HG02763 (cell line): ENCODE data around the gene GATAD2A.

Source experiments
- ATAC-seq: cut with Tn5 transposase; IDR thresholded peaks from one replicate; pipeline ENCODE4 v1.9.1; 2021; ENCODE audit warnings: mild to moderate bottlenecking, moderate library complexity; ENCODE audit not compliant: unreplicated experiment

GATAD2A gene

GRCh38 chr19:19542507-19542906 lies 137.0 kb downstream of the GATAD2A start:
- no peak for ATAC-seq

DNA sequence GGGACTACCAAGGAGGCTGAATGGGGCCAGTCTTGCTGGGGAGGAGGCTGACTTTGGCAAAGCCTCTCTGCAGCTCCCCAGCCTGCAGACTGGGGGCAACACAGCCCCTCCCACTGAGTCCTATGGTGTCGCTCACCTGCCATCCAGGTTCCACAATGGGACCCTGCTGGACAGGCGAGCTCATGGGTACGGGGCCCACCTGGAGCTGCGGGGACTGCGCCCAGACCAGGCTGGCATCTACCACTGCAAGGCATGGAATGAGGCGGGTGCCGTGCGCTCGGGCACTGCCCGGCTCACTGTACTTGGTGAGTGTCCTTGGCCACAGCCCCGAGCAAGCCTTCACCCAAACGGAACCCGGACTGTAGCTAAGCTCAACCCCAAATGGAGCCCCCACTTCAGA lies 137.6 kb downstream of the GATAD2A start:
- no peak for ATAC-seq

DNA sequence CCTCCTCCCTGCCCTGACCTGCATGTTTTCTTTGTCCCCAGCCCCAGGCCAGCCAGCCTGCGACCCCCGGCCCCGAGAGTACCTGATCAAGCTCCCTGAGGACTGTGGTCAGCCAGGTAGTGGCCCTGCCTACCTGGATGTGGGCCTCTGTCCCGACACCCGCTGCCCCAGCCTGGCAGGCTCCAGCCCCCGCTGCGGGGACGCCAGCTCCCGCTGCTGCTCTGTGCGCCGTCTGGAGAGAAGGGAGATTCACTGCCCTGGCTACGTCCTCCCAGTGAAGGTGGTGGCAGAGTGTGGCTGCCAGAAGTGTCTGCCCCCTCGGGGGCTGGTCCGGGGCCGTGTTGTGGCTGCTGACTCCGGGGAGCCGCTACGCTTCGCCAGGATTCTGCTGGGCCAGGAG lies 138.2 kb downstream of the GATAD2A start:
- ATAC-seq = no peak

GRCh38 chr19:19544257-19544953 lies 138.9 kb downstream of the GATAD2A start:
- no peak for ATAC-seq

GRCh38 chr19:19544954-19545591 lies 139.6 kb downstream of the GATAD2A start:
- no peak for ATAC-seq

DNA sequence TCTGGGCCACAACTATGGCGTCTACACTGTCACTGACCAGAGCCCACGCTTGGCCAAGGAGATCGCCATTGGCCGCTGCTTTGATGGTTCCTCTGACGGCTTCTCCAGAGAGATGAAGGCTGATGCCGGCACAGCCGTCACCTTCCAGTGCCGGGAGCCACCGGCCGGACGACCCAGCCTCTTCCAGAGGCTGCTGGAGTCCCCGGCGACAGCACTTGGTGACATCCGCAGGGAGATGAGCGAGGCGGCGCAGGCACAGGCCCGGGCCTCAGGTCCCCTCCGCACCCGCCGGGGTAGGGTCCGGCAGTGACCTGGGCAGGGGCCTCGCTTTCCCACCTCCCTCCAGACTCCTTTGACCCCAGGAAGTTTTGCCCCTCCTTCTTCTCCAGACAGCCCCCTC lies 140.2 kb downstream of the GATAD2A start:
- no peak for ATAC-seq

- no peak for ATAC-seq
Observed at GRCh38 chr19:19546751-19547162, 141.3 kb downstream of the GATAD2A start.

- ATAC-seq = no peak
Observed at GRCh38 chr19:19547674-19548336, 142.3 kb downstream of the GATAD2A start.

DNA sequence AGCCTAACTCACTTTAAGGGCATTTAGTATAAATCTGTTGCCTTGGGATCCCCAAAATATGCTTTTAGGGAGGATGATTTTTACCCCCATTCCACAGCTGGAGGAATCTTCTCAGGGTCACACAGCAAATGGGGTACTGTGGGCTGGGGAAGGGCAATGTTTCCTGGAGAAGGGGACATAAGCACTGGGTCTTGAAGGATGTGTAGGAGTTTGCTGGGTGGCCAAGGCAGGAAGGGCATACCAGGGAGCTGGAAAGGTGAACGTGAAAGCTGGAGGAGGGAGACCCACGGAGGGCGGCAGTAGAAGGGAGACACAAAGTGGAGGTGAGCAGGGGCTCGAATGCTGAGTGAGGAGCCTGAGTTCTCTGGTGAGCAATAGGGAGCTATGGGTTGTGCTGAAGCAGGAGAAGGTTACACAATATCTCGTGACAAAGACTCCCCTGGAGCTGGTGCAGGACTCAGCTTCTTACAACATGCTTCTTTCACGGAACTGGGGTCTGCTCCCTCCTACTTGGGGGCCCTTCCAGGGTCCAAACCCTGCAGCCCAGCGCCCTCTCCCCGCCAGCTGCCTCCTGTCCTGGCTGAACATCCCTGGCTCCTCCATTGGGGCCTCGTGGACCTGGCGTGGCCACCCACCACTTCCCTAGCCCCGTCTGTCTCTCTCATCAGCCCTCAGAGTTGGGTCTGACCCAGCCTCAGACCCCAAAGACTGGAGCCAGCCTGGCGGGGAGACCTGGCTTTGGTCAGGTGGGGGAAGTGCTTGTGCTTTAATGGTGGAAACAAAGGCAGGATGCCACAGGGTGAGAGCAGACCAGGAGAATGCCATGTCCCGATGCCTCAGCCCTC lies 143.7 kb downstream of the GATAD2A start:
- no peak for ATAC-seq

DNA sequence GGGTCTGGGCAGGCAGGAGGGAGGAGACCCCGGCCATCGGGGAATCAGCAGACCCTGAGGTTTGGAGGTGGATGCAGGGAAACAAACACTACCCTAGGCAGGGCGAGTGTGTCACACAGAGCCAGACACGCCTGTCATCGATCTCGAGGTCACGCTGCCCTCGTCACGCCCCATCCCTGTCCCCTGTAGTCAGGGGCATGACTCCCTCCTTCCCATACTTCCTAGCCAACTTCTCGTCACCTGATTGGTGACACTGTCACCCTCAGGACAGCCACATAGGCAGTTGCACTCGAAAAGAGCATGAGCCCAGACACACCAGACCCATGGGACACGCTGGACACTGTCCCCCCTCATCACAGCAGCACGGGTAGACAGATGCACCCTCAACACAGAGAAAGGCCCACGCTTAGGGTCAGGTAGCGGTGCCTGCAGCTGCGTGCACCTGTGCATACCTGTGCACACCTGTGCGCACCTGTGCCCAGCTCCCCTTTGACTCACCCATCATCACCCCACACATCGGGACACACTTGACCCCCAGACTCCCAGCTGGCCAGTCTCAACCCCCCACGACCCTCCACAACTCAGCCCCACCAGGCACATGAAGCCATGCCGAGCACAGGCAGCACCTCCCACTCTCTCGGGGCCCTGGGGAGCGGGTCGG lies 144.5 kb downstream of the GATAD2A start:
- no peak for ATAC-seq

DNA sequence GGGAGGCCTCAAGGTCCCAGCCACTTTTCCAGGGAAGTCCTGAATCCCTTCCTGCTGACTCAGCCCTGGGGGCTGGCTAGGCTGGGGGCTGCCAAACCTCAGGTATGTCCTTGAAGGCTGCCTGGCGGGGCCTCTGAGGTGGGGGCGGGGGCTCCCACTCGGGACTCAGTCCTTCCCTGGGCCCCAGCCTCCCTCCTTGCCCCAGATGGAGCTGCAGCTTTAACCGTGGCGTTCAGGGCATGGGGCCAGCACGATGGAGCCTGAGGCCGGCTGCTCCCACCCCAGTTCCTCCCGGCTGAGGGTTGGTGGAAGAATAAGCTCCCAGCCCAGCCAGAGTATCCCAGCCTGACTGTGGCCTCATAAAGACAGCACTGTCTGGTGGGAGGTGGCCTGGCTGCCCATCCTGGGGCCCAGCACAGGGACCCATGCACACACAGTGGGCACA lies 145.0 kb downstream of the GATAD2A start:
- no peak for ATAC-seq

GRCh38 chr19:19550972-19551852 lies 145.7 kb downstream of the GATAD2A start:
- ATAC-seq = no peak

- no peak for ATAC-seq
Observed at GRCh38 chr19:19551853-19552192, 146.3 kb downstream of the GATAD2A start.

DNA sequence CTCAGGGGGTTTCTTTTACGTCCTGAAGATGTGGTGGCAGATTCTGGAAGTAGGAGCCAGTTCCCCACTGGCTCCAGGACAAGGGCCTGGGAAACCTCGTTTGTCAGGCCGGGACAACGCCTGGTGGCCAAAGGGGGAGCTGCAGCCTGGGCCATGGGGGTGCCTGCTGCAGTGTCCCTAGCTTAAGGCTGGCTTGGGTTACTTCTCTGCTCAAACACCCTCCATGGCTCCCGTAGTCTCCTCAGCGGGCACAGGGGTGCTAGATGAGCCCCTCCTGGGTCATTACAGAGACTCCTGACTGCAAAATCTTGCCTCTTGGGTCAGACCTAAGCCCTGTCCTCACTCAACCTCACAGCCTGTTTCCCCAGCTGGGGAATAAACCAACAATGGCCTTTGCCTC lies 147.3 kb downstream of the GATAD2A start:
- ATAC-seq = no peak

DNA sequence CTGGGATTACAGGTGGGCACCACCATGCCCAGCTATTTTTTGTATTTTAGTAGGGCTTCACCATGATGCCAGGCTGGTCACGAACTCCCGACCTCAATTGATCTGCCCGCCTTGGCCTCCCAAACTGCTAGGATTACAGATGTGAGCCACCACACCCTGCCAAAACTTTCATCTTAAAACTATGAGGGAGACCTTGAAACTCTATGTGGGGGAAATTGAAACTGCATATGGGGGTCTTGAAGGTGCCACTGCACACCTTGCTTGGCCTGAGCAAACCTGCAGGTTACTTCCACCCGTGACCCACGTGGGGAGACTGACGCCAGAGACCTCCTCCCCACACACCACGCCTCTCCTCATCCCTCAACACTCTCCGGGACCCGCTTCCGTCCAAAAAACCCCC lies 148.2 kb downstream of the GATAD2A start:
- ATAC-seq = no peak

DNA sequence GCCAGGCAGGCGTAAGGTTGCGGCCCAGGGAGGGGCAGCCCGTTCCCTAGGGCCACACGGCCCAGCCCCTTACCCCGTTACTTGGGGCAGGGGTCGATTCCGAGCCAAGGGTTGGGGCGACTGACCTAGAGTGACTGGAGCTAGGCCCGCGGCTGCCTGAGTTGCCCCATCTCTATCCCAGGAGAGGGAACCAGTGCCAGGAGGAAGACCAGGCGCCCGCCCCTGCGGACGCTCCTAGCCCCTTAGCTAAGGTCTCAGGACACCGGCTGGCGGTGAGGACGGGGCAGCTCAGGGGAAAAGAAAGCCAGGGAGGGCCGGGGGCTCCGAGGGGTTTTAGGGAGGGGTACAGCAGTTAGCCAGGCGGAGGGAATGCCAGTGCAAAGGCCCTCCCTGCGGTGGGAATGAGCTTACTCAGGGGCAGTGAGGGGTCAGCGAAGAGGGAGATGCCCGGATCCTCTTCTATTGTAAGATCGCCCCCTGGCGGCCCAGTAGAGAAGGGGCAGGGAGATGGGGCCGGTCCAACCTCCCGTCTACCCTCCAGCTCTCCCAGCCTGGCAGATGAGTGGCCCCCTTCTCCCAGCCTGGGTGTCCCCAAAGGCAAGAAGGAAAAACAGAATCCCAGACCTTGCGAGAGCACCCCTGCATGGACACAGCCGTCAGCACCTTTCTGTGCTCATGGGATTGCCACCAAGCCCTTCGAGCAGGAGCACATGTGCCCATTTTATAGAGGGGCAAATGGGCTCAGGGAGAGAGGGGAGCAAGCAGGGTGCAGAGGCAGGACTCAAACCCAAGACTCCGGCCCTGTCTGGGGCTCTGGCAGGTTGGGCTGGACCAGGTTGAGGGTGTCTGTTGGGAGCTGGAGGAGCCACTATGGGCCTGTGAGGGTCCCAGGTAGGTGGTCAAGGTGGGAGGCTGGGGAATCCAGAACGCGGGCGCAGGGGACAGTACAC lies 148.9 kb downstream of the GATAD2A start:
- ATAC-seq = no peak

- ATAC-seq = no peak
Observed at GRCh38 chr19:19558055-19558454, 152.6 kb downstream of the GATAD2A start.
